ENCODE data around the gene CCL20. TPM values are rescaled to one million over a fixed set of nuclear protein-coding genes. Genes with fewer than 3 reads are reported as not detected.

The CCL20 gene
- total and polyA plus RNA-seq, 3 donors from 2014 or later, result 0.55 to 0.99 (median 0.81) TPM

DNA sequence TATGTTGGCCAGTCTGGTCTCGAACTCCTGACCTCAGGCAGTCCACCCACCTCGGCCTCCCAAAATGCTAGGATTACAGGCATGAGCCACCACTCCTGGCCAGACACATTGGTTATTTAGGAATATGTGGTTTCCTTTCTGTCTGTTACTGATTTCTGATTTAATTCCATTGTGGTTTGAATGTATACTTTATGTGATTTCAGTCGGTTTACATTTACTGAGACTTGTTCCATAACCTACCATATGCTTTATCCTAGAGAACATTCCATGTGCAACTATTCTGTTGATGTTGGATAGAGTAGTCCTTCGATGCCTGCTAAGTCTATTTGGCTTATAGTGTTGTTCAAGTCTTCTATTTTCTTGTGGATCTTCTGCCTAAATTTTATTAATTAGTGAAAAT, 1.6 kb upstream of the CCL20 start:
- WGBS, 2 donors, result 91 to 92% methylated on average over 4 of the region's 4 CpGs
- intact Hi-C loops (cut with DNase I; ENCODE audit: low total_unique reads), result no loop called here

GRCh38 chr2:227813229-227813561, 447 bp upstream of the CCL20 start:
- Histone ChIP-seq H3K4me3 (no peak overlapping the region), H3K9me3 (no peaks in the 10 kb centered on the region), H3K4me1 (no peaks in the 10 kb centered on the region), H3K36me3 (ENCODE audit: low read depth, missing control alignments) (no peaks in the 10 kb centered on the region), H3K27me3 (no peaks in the 10 kb centered on the region), H3K27ac (no peak overlapping the region)
- TF ChIP-seq POLR2A (IDR thresholded peaks at IDR 0.05), result no peak
- no peak for TF ChIP-seq CTCF (IDR thresholded peaks at IDR 0.05)
- WGBS, 2 donors, result 74 to 89% methylated on average over 2 of the region's 2 CpGs
- intact Hi-C loops (cut with DNase I; ENCODE audit: low total_unique reads), result no loop called here
- no peak for DNase-seq

More for the DNA sequence above, 1.6 kb upstream of the CCL20 start:
- H3K4me1 ChIP-seq, result no peaks in the 10 kb centered on the region
- no peaks in the 10 kb centered on the region for H3K9me3 ChIP-seq
- H3K4me3 ChIP-seq, result no peak overlapping the region
- TF ChIP-seq CTCF (IDR thresholded peaks at IDR 0.05) (no peak), POLR2A (IDR thresholded peaks at IDR 0.05) (no peak)
- H3K36me3 ChIP-seq (ENCODE audit: low read depth, missing control alignments), result no peaks in the 10 kb centered on the region
- H3K27ac ChIP-seq, result no peak overlapping the region
- H3K27me3 ChIP-seq, result no peaks in the 10 kb centered on the region
- no peak for DNase-seq

GRCh38 chr2:227815066-227815465, 1.4 kb downstream of the CCL20 start:
- no peak for DNase-seq
- no peak overlapping the region for H3K4me3 ChIP-seq
- intact Hi-C loops (cut with DNase I; ENCODE audit: low total_unique reads), result no loop called here
- no peaks in the 10 kb centered on the region for H3K27me3 ChIP-seq
- H3K4me1 ChIP-seq, result no peaks in the 10 kb centered on the region
- no peaks in the 10 kb centered on the region for H3K36me3 ChIP-seq (ENCODE audit: low read depth, missing control alignments)
- H3K9me3 ChIP-seq, result no peaks in the 10 kb centered on the region
- H3K27ac ChIP-seq, result no peak overlapping the region
- 70 to 78% methylated on average over 3 of the region's 3 CpGs for WGBS, 2 donors
- TF ChIP-seq CTCF (IDR thresholded peaks at IDR 0.05) (no peak), POLR2A (IDR thresholded peaks at IDR 0.05) (no peak)

GRCh38 chr2:227816507-227817294, 3.1 kb downstream of the CCL20 start:
- TF ChIP-seq CTCF (IDR thresholded peaks at IDR 0.05), result no peak
- TF ChIP-seq POLR2A (IDR thresholded peaks at IDR 0.05), result no peak
- 89 to 91% methylated on average over 2 of the region's 2 CpGs for WGBS, 2 donors
- H3K36me3 ChIP-seq (ENCODE audit: low read depth, missing control alignments), result no peaks in the 10 kb centered on the region
- H3K4me1 ChIP-seq, result no peaks in the 10 kb centered on the region
- H3K27me3 ChIP-seq, result no peaks in the 10 kb centered on the region
- DNase-seq, result no peak
- intact Hi-C loops (cut with DNase I; ENCODE audit: low total_unique reads), result no loop called here
- H3K4me3 ChIP-seq, result no peak overlapping the region
- H3K27ac ChIP-seq, result no peak overlapping the region
- H3K9me3 ChIP-seq, result no peaks in the 10 kb centered on the region

DNA sequence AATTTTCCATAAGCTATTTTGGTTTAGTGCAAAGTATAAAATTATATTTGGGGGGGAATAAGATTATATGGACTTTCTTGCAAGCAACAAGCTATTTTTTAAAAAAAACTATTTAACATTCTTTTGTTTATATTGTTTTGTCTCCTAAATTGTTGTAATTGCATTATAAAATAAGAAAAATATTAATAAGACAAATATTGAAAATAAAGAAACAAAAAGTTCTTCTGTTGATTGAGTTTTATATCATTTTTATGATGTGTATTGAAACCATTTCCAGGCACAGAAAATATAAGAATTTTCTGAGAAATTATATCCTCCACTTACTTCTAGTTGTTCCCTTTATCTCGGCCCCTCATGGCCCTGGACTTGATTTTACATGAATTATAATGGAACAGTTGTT, 3.7 kb downstream of the CCL20 start:
- H3K36me3 ChIP-seq (ENCODE audit: low read depth, missing control alignments), result no peaks in the 10 kb centered on the region
- no peaks in the 10 kb centered on the region for H3K9me3 ChIP-seq
- H3K27ac ChIP-seq, result no peak overlapping the region
- WGBS, 2 donors, result 75 to 83% methylated on average over 1 of the region's 1 CpG
- no peak for DNase-seq
- H3K4me1 ChIP-seq, result no peaks in the 10 kb centered on the region
- intact Hi-C loops (cut with DNase I; ENCODE audit: low total_unique reads), result no loop called here
- no peak overlapping the region for H3K4me3 ChIP-seq
- no peaks in the 10 kb centered on the region for H3K27me3 ChIP-seq
- TF ChIP-seq CTCF (IDR thresholded peaks at IDR 0.05), result no peak
- no peak for TF ChIP-seq POLR2A (IDR thresholded peaks at IDR 0.05)
